ENCODE data around the gene PACRG. TPM values are rescaled to one million over a fixed set of nuclear protein-coding genes. Genes with fewer than 3 reads are reported as not detected.

PACRG gene
- total and polyA plus RNA-seq, 2 of the 4 experiments (the other 2 are of a cell fraction), result not detected

DNA sequence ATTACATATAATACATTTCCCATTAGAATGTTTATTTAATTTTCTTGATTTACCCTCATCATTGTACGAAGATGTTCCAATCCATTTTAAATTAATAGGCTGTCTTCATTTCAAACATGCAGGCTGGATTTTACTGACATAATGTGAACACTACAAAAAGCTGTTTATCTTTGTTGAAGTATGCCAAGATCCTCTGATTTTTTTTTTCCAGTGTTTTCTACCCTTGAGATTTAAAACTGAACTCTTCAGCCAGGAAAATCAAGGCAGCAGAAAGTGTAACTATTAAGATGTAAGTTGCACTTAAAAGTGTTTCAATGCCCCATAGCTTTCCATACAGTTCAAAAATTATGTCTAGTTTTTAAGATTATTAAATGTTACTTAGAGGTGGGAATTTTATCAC, 43.7 kb upstream of the PACRG start:
- Histone ChIP-seq H3K9ac (ENCODE audit: low read depth, low read length) (no peak overlapping the region), H2BK15ac (ENCODE audit: low read depth, low read length) (no peak overlapping the region), H2BK5ac (ENCODE audit: low read depth, low read length, poor library complexity, severe bottlenecking) (no peak overlapping the region), H3K27me3 (ENCODE audit: control insufficient read depth, insufficient read depth, low read length) (no peaks in the 10 kb centered on the region), H3K9me3 (ENCODE audit: control insufficient read depth, insufficient read depth, low read length) (peaks cover 2% of the 10 kb centered on the region; the same call in 1 of the 2 replicates), H2AK9ac (replicated peaks; ENCODE audit: low read depth, low read length, poor library complexity) (no peak overlapping the region), H3K4ac (ENCODE audit: low read depth, low read length) (no peak overlapping the region), H2AFZ (replicated peaks; ENCODE audit: low read length, poor library complexity) (no peak overlapping the region), H4K20me1 (ENCODE audit: insufficient read depth, low read length) (no peaks in the 10 kb centered on the region), H4K8ac (ENCODE audit: low read depth in 2 of 2, low read length in 2 of 2) (no peak overlapping the region), H3K14ac (replicated peaks; ENCODE audit: low read depth, low read length) (no peak overlapping the region), H3K23ac (ENCODE audit: low read depth, low read length) (no peak overlapping the region), H2BK20ac (ENCODE audit: low read depth, low read length) (no peak overlapping the region), H3K18ac (ENCODE audit: low read depth, low read length) (no peak overlapping the region), H3K27ac (ENCODE audit: insufficient read depth, low read length) (no peak overlapping the region), H2AK5ac (ENCODE audit: low read depth, low read length) (no peak overlapping the region), H3K9me1 (ENCODE audit: insufficient read depth, low read length) (no peaks in the 10 kb centered on the region), H4K91ac (ENCODE audit: insufficient read depth, low read depth, low read length) (no peak overlapping the region), H4K5ac (ENCODE audit: low read depth, low read length) (no peak overlapping the region), H3K4me1 (ENCODE audit: control insufficient read depth, insufficient read depth, low read length) (no peaks in the 10 kb centered on the region), H3K36me3 (ENCODE audit: control insufficient read depth, insufficient read depth, low read length) (no peaks in the 10 kb centered on the region), H3K4me2 (ENCODE audit: low read depth, low read length) (no peak overlapping the region), H3K4me3 (ENCODE audit: insufficient read depth, low read depth, low read length) (no peak overlapping the region), H3K56ac (ENCODE audit: extremely low read depth, insufficient read depth, low read length) (no peak overlapping the region), H2BK120ac (ENCODE audit: low read depth, low read length) (no peak overlapping the region), H3K79me1 (ENCODE audit: low read depth in 1 of 2, low read length in 2 of 2) (no peaks in the 10 kb centered on the region)
- ChIA-PET CTCF (no interaction called here), POLR2A (ENCODE audit: unreplicated experiment) (no interaction called here)
- WGBS, 2 experiments (ENCODE audit: extremely low coverage in 2 of 2, insufficient read length in 1 of 2), result no CpG with 5 or more reads among the region's 1 CpG
- dilution Hi-C loops (cut with HindIII; ENCODE audit: low sequenced_read_pairs, unreplicated experiment), result no loop called here
- intact Hi-C loops (cut with micrococcal nuclease), result no loop called here
- TF ChIP-seq RAD21 (IDR thresholded peaks at IDR 0.05; ENCODE audit: low read length), result no peak
- no peak for TF ChIP-seq MAZ (IDR thresholded peaks at IDR 0.05; ENCODE audit: borderline replicate concordance, low read depth, low read length)
- no peak for TF ChIP-seq POLR2A (IDR thresholded peaks at IDR 0.05; ENCODE audit: low read depth, low read length)
- no peak for TF ChIP-seq RCOR1 (IDR thresholded peaks at IDR 0.05; ENCODE audit: insufficient replicate concordance, low read length)
- no peak for TF ChIP-seq SMC3 (IDR thresholded peaks at IDR 0.05; ENCODE audit: low read depth, low read length)
- no peak for TF ChIP-seq NFE2L2 (IDR thresholded peaks at IDR 0.05; ENCODE audit: low read depth, low read length)
- TF ChIP-seq, protein P1, sequence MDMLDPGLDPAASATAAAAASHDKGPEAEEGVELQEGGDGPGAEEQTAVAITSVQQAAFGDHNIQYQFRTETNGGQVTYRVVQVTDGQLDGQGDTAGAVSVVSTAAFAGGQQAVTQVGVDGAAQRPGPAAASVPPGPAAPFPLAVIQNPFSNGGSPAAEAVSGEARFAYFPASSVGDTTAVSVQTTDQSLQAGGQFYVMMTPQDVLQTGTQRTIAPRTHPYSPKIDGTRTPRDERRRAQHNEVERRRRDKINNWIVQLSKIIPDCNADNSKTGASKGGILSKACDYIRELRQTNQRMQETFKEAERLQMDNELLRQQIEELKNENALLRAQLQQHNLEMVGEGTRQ (IDR thresholded peaks at IDR 0.05; ENCODE audit: low read depth, low read length), result no peak
- no peak for TF ChIP-seq CHD1 (IDR thresholded peaks at IDR 0.05; ENCODE audit: low read depth, low read length)
- TF ChIP-seq, protein P2, sequence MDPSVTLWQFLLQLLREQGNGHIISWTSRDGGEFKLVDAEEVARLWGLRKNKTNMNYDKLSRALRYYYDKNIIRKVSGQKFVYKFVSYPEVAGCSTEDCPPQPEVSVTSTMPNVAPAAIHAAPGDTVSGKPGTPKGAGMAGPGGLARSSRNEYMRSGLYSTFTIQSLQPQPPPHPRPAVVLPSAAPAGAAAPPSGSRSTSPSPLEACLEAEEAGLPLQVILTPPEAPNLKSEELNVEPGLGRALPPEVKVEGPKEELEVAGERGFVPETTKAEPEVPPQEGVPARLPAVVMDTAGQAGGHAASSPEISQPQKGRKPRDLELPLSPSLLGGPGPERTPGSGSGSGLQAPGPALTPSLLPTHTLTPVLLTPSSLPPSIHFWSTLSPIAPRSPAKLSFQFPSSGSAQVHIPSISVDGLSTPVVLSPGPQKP (IDR thresholded peaks at IDR 0.05; ENCODE audit: borderline replicate concordance, low read depth, low read length), result no peak
- no peak for TF ChIP-seq MXI1 (IDR thresholded peaks at IDR 0.05; ENCODE audit: borderline replicate concordance, low read depth, low read length)
- in situ Hi-C loops (cut with MboI; ENCODE audit: low sequenced_read_pairs), result no loop called here
- no TSS peak for BruUV-seq (replicated peaks)
- no peak for DNase-seq
- ATAC-seq (ENCODE audit: low read depth), result no peak
